Ammon's horn (tissue), 1 donor: ENCODE measurements around the gene COL25A1.

Source experiments
- DNase-seq: peaks from one replicate; pipeline ENCODE4 v3.0.0-alpha.2; 2016; ENCODE audit warnings: low spot score

COL25A1 gene

GRCh38 chr4:109291707-109292238 is 10.7 kb downstream of the COL25A1 start:
- no peak for DNase-seq

- DNase-seq, result no peak
These were observed 11.5 kb downstream of the COL25A1 start for GRCh38 chr4:109290918-109291317.

GRCh38 chr4:109278594-109279031 is 23.8 kb downstream of the COL25A1 start:
- no peak for DNase-seq

- DNase-seq, result no peak
These were observed 25.9 kb downstream of the COL25A1 start for GRCh38 chr4:109276482-109277095.

GRCh38 chr4:109275066-109275745 is 27.3 kb downstream of the COL25A1 start:
- no peak for DNase-seq

- DNase-seq, result no peak
These were observed 35.6 kb downstream of the COL25A1 start for GRCh38 chr4:109266891-109267290.

- DNase-seq, result no peak
These were observed 36.2 kb downstream of the COL25A1 start for GRCh38 chr4:109266236-109266635.

GRCh38 chr4:109263721-109264120 is 38.7 kb downstream of the COL25A1 start:
- DNase-seq, result no peak

GRCh38 chr4:109256818-109257217 is 45.6 kb downstream of the COL25A1 start:
- DNase-seq, result no peak

GRCh38 chr4:109254845-109255244 is 47.6 kb downstream of the COL25A1 start:
- no peak for DNase-seq

GRCh38 chr4:109251396-109251795 is 51.1 kb downstream of the COL25A1 start:
- no peak for DNase-seq

GRCh38 chr4:109248322-109248900 is 54.0 kb downstream of the COL25A1 start:
- DNase-seq, result no peak

GRCh38 chr4:109243871-109244270 is 58.6 kb downstream of the COL25A1 start:
- DNase-seq, result no peak

GRCh38 chr4:109238746-109239145 is 63.7 kb downstream of the COL25A1 start:
- DNase-seq, result no peak

GRCh38 chr4:109235683-109236082 is 66.8 kb downstream of the COL25A1 start:
- no peak for DNase-seq

- DNase-seq, result no peak
These were observed 67.9 kb downstream of the COL25A1 start for GRCh38 chr4:109234596-109234995.

- DNase-seq, result no peak
These were observed 68.9 kb downstream of the COL25A1 start for GRCh38 chr4:109233570-109233969.

- DNase-seq, result no peak
These were observed 69.8 kb downstream of the COL25A1 start for GRCh38 chr4:109232681-109233080.

- no peak for DNase-seq
These were observed 71.1 kb downstream of the COL25A1 start for GRCh38 chr4:109231331-109231730.

- no peak for DNase-seq
These were observed 73.4 kb downstream of the COL25A1 start for GRCh38 chr4:109229028-109229427.

- DNase-seq, result no peak
These were observed 84.2 kb downstream of the COL25A1 start for GRCh38 chr4:109218288-109218687.

- DNase-seq, result no peak
These were observed 86.3 kb downstream of the COL25A1 start for GRCh38 chr4:109216085-109216696.

GRCh38 chr4:109215506-109215905 is 87.0 kb downstream of the COL25A1 start:
- DNase-seq, result no peak
